IPS DF 4.7 (cell line): Measurements from ENCODE around the gene PALM3.
"Not testable (repeated sequence)": the region's sequence is repeated elsewhere in the genome, so short reads cannot be mapped to it uniquely, and the experiment has no call there.

ENCODE experiments used
- DNase-seq: peaks from one replicate; pipeline ENCODE4 v3.0.0-alpha.2; 2013; ENCODE audit warnings: low spot score; ENCODE audit errors: extremely low read depth

PALM3 gene

GRCh38 chr19:14059652-14060155, 2.2 kb downstream of the PALM3 start:
- DNase-seq: no peak

GRCh38 chr19:14059093-14059480, 2.8 kb downstream of the PALM3 start:
- DNase-seq: no peak

- no peak for DNase-seq
Observed at GRCh38 chr19:14058182-14059092, 3.4 kb downstream of the PALM3 start.

GRCh38 chr19:14056741-14057356, 5.0 kb downstream of the PALM3 start:
- DNase-seq: no peak

- no peak for DNase-seq
Observed at GRCh38 chr19:14056069-14056666, 5.7 kb downstream of the PALM3 start.

GRCh38 chr19:14055396-14055795, 6.5 kb downstream of the PALM3 start:
- no peak for DNase-seq

- no peak for DNase-seq
Observed at GRCh38 chr19:14054721-14055120, 7.2 kb downstream of the PALM3 start.

GRCh38 chr19:14054099-14054498, 7.8 kb downstream of the PALM3 start:
- no peak for DNase-seq

GRCh38 chr19:14053500-14053899, 8.4 kb downstream of the PALM3 start:
- no peak for DNase-seq

- no peak for DNase-seq
Observed at GRCh38 chr19:14053032-14053431, 8.8 kb downstream of the PALM3 start.

- no peak for DNase-seq
Observed at GRCh38 chr19:14052470-14052869, 9.4 kb downstream of the PALM3 start.

- DNase-seq: no peak
Observed at GRCh38 chr19:14051980-14052379, 9.9 kb downstream of the PALM3 start.

GRCh38 chr19:14050961-14051360, 10.9 kb downstream of the PALM3 start:
- DNase-seq: not testable (repeated sequence)

GRCh38 chr19:14050512-14050911, 11.4 kb downstream of the PALM3 start:
- no peak for DNase-seq

- no peak for DNase-seq
Observed at GRCh38 chr19:14048443-14049153, 13.3 kb downstream of the PALM3 start.

GRCh38 chr19:14047866-14048265, 14.0 kb downstream of the PALM3 start:
- not testable (repeated sequence) for DNase-seq

GRCh38 chr19:14042659-14043608, 18.9 kb downstream of the PALM3 start:
- DNase-seq: not testable (repeated sequence)

- DNase-seq: no peak
Observed at GRCh38 chr19:14039181-14039580, 22.7 kb downstream of the PALM3 start.

- DNase-seq: no peak
Observed at GRCh38 chr19:14035706-14036105, 26.2 kb downstream of the PALM3 start.

- DNase-seq: not testable (repeated sequence)
Observed at GRCh38 chr19:14035159-14035558, 26.7 kb downstream of the PALM3 start.
